ENCODE measurements around the gene RPTOR. TPM values are rescaled to one million over a fixed set of nuclear protein-coding genes. Genes with fewer than 3 reads are reported as not detected.

Gene RPTOR
- total and polyA plus RNA-seq, 3 experiments from 2014 or later = 7.9 to 69.4 (median 63.9) TPM

GRCh38 chr17:80967404-80967872 is 422.8 kb downstream of the RPTOR start:
- H3K9me3 Mint-ChIP-seq = no peaks in the 10 kb centered on the region
- H3K4me1 ChIP-seq (ENCODE audit: insufficient read depth, low read length) = peaks cover 12% of the 10 kb centered on the region
- H3K4me3 ChIP-seq (ENCODE audit: low read length) = no peak overlapping the region
- no peaks in the 10 kb centered on the region for H3K27me3 ChIP-seq (ENCODE audit: insufficient read depth, low read length, poor library complexity, severe bottlenecking)
- H3K36me3 Mint-ChIP-seq = peaks cover 0 to 25% (median 2%) of the 10 kb centered on the region in 3 donors
- POLR2A ChIA-PET = no interaction called here
- DNase-seq = no peak
- H3K9me3 ChIP-seq (ENCODE audit: low read length) = no peaks in the 10 kb centered on the region
- H3K4me1 Mint-ChIP-seq = peaks cover 0 to 6% (median 4%) of the 10 kb centered on the region in 3 donors
- H3K4me3 Mint-ChIP-seq = no peak overlapping the region
- no peaks in the 10 kb centered on the region for H3K36me3 ChIP-seq (ENCODE audit: insufficient read depth, low read length)
- H3K27me3 Mint-ChIP-seq = no peaks in the 10 kb centered on the region
- H3K27ac Mint-ChIP-seq = no peak overlapping the region
- CTCF ChIA-PET = interaction anchor here (1.0 kb wide), 1 partner anchor 9 kb away, joined by 3 read pairs; no protein-coding TSS in a partner anchor
- H3K27ac ChIP-seq (ENCODE audit: low read depth, low read length) = no peak overlapping the region

- Histone ChIP-seq H3K27ac (ENCODE audit: low read depth, low read length) (no peak overlapping the region), H3K4me1 (ENCODE audit: insufficient read depth, low read length) (peaks cover 12% of the 10 kb centered on the region), H3K9me3 (ENCODE audit: low read length) (no peaks in the 10 kb centered on the region), H3K36me3 (ENCODE audit: insufficient read depth, low read length) (no peaks in the 10 kb centered on the region), H3K4me3 (ENCODE audit: low read length) (no peak overlapping the region), H3K27me3 (ENCODE audit: insufficient read depth, low read length, poor library complexity, severe bottlenecking) (no peaks in the 10 kb centered on the region)
- peaks cover 0 to 6% (median 4%) of the 10 kb centered on the region in 3 donors for H3K4me1 Mint-ChIP-seq
- no peaks in the 10 kb centered on the region for H3K9me3 Mint-ChIP-seq
- peak overlapping the region in 2 of 8 donors; percentile 3 to 55 for H3K27ac Mint-ChIP-seq
- ChIA-PET POLR2A (no interaction called here), CTCF (no interaction called here)
- peaks cover 0 to 21% (median 2%) of the 10 kb centered on the region in 3 donors for H3K36me3 Mint-ChIP-seq
- peaks cover 0 to under 1% of the 10 kb centered on the region in 2 donors for H3K27me3 Mint-ChIP-seq
- no peak for DNase-seq
- H3K4me3 Mint-ChIP-seq = peak overlapping the region in 1 of 7 donors; percentile 24
Measured at GRCh38 chr17:80968602-80969029, 424.0 kb downstream of the RPTOR start.

- peak overlapping the region in 2 of 8 donors; percentile 41 to 84 for H3K27ac Mint-ChIP-seq
- H3K27me3 Mint-ChIP-seq = peaks cover 5% of the 10 kb centered on the region in 2 donors
Measured at GRCh38 chr17:80969030-80969673, 424.5 kb downstream of the RPTOR start.

GRCh38 chr17:80969674-80970043 is 425.0 kb downstream of the RPTOR start:
- Mint-ChIP-seq H3K4me1 (peaks cover 0 to 6% (median 4%) of the 10 kb centered on the region in 3 donors), H3K27me3 (peaks cover 5 to 8% of the 10 kb centered on the region in 2 donors), H3K9me3 (no peaks in the 10 kb centered on the region), H3K27ac (peak overlapping the region in 2 of 8 donors; percentile 41 to 84), H3K4me3 (no peak overlapping the region), H3K36me3 (peaks cover 0 to 15% (median 2%) of the 10 kb centered on the region in 3 donors)
- Histone ChIP-seq H3K27me3 (ENCODE audit: insufficient read depth, low read length, poor library complexity, severe bottlenecking) (no peaks in the 10 kb centered on the region), H3K27ac (ENCODE audit: low read depth, low read length) (no peak overlapping the region), H3K4me3 (ENCODE audit: low read length) (no peak overlapping the region), H3K9me3 (ENCODE audit: low read length) (no peaks in the 10 kb centered on the region), H3K36me3 (ENCODE audit: insufficient read depth, low read length) (no peaks in the 10 kb centered on the region), H3K4me1 (ENCODE audit: insufficient read depth, low read length) (peaks cover 12% of the 10 kb centered on the region)
- DNase-seq = no peak
- ChIA-PET POLR2A (no interaction called here), CTCF (interaction anchor here (1.0 to 1.9 kb wide), 7 partner anchors 16 to 555 kb away, joined by 3 to 15 read pairs (median 3); partner anchors contain the start of gene ENDOV)

More at GRCh38 chr17:80969030-80969673, 424.5 kb downstream of the RPTOR start:
- Histone ChIP-seq H3K36me3 (ENCODE audit: insufficient read depth, low read length) (no peaks in the 10 kb centered on the region), H3K9me3 (ENCODE audit: low read length) (no peaks in the 10 kb centered on the region), H3K4me1 (ENCODE audit: insufficient read depth, low read length) (peaks cover 12% of the 10 kb centered on the region), H3K27ac (ENCODE audit: low read depth, low read length) (no peak overlapping the region), H3K27me3 (ENCODE audit: insufficient read depth, low read length, poor library complexity, severe bottlenecking) (no peaks in the 10 kb centered on the region), H3K4me3 (ENCODE audit: low read length) (no peak overlapping the region)
- ChIA-PET CTCF (interaction anchor here (1.0 to 1.9 kb wide), 4 partner anchors 104 to 554 kb away, joined by 3 to 15 read pairs (median 3); partner anchors contain the start of gene ENDOV), POLR2A (no interaction called here)
- DNase-seq = no peak
- H3K9me3 Mint-ChIP-seq = no peaks in the 10 kb centered on the region
- H3K4me1 Mint-ChIP-seq = peaks cover 0 to 6% (median 4%) of the 10 kb centered on the region in 3 donors
- peaks cover 0 to 20% (median 2%) of the 10 kb centered on the region in 3 donors for H3K36me3 Mint-ChIP-seq
- H3K4me3 Mint-ChIP-seq = peak overlapping the region in 1 of 7 donors; percentile 68

GRCh38 chr17:80970044-80970761 is 425.6 kb downstream of the RPTOR start:
- Histone ChIP-seq H3K27ac (ENCODE audit: low read depth, low read length) (no peak overlapping the region), H3K4me3 (ENCODE audit: low read length) (no peak overlapping the region), H3K27me3 (ENCODE audit: insufficient read depth, low read length, poor library complexity, severe bottlenecking) (no peaks in the 10 kb centered on the region), H3K4me1 (ENCODE audit: insufficient read depth, low read length) (peaks cover 12% of the 10 kb centered on the region), H3K9me3 (ENCODE audit: low read length) (no peaks in the 10 kb centered on the region), H3K36me3 (ENCODE audit: insufficient read depth, low read length) (no peaks in the 10 kb centered on the region)
- ChIA-PET POLR2A (no interaction called here), CTCF (interaction anchor here (1.0 to 1.9 kb wide), 7 partner anchors 16 to 555 kb away, joined by 3 to 15 read pairs (median 3); partner anchors contain the start of gene ENDOV)
- no peaks in the 10 kb centered on the region for H3K9me3 Mint-ChIP-seq
- H3K36me3 Mint-ChIP-seq = peaks cover 0 to 10% (median 2%) of the 10 kb centered on the region in 3 donors
- H3K4me3 Mint-ChIP-seq = peak overlapping the region in 1 of 7 donors; percentile 34
- H3K4me1 Mint-ChIP-seq = peaks cover 0 to 6% (median 4%) of the 10 kb centered on the region in 3 donors
- H3K27ac Mint-ChIP-seq = peak overlapping the region in 1 of 8 donors; percentile 43
- peak in 4 of 5 donors; percentile 16 to 61 (median 32) for DNase-seq
- H3K27me3 Mint-ChIP-seq = peaks cover 5 to 10% of the 10 kb centered on the region in 2 donors

GRCh38 chr17:80970762-80971703 is 426.4 kb downstream of the RPTOR start:
- Histone ChIP-seq H3K27me3 (ENCODE audit: insufficient read depth, low read length, poor library complexity, severe bottlenecking) (no peaks in the 10 kb centered on the region), H3K27ac (ENCODE audit: low read depth, low read length) (no peak overlapping the region), H3K9me3 (ENCODE audit: low read length) (no peaks in the 10 kb centered on the region), H3K4me1 (ENCODE audit: insufficient read depth, low read length) (peaks cover 12% of the 10 kb centered on the region), H3K4me3 (ENCODE audit: low read length) (no peak overlapping the region), H3K36me3 (ENCODE audit: insufficient read depth, low read length) (no peaks in the 10 kb centered on the region)
- CTCF ChIA-PET = interaction anchor here (1.0 to 1.9 kb wide), 4 partner anchors 15 to 544 kb away, joined by 3 to 15 read pairs (median 4); no protein-coding TSS in a partner anchor
- H3K4me3 Mint-ChIP-seq = no peak overlapping the region
- POLR2A ChIA-PET = no interaction called here
- H3K27ac Mint-ChIP-seq = peak overlapping the region in 1 of 8 donors; percentile 15
- no peaks in the 10 kb centered on the region for H3K9me3 Mint-ChIP-seq
- peaks cover 5 to 10% of the 10 kb centered on the region in 2 donors for H3K27me3 Mint-ChIP-seq
- peaks cover 0 to 6% (median 4%) of the 10 kb centered on the region in 3 donors for H3K4me1 Mint-ChIP-seq
- DNase-seq = no peak
- peaks cover 0 to 3% (median 0%) of the 10 kb centered on the region in 3 donors for H3K36me3 Mint-ChIP-seq

GRCh38 chr17:80971704-80972304 is 427.2 kb downstream of the RPTOR start:
- Histone ChIP-seq H3K9me3 (ENCODE audit: low read length) (no peaks in the 10 kb centered on the region), H3K4me3 (ENCODE audit: low read length) (no peak overlapping the region), H3K36me3 (ENCODE audit: insufficient read depth, low read length) (no peaks in the 10 kb centered on the region), H3K27ac (ENCODE audit: low read depth, low read length) (no peak overlapping the region), H3K4me1 (ENCODE audit: insufficient read depth, low read length) (peaks cover 12% of the 10 kb centered on the region), H3K27me3 (ENCODE audit: insufficient read depth, low read length, poor library complexity, severe bottlenecking) (no peaks in the 10 kb centered on the region)
- Mint-ChIP-seq H3K36me3 (no peaks in the 10 kb centered on the region), H3K27ac (no peak overlapping the region), H3K9me3 (no peaks in the 10 kb centered on the region), H3K4me3 (no peak overlapping the region), H3K27me3 (peaks cover 10 to 13% of the 10 kb centered on the region in 2 donors), H3K4me1 (peaks cover 0 to 6% (median 4%) of the 10 kb centered on the region in 3 donors)
- DNase-seq = no peak
- ChIA-PET POLR2A (no interaction called here), CTCF (no interaction called here)

Measured in CD8-positive, alpha-beta memory T cell (primary cell).